Left lung (tissue), 10 donors: ENCODE results near the gene IKZF4. TPM values are rescaled to one million over a fixed set of nuclear protein-coding genes. Genes with fewer than 3 reads are reported as not detected.
"Not testable (repeated sequence)": the region's sequence is repeated elsewhere in the genome, so short reads cannot be mapped to it uniquely, and the experiment has no call there.

ENCODE experiments used
- ATAC-seq: fragments of 200-7000 bp; cut with Tn5 transposase; one replicate; pipeline ENCODE4 v1.9.1; 2020; ENCODE audit warnings: moderate library complexity
- DNase-seq, 4 donors: peaks; one replicate each; pipeline ENCODE4 v3.0.0-alpha.2; 2013 to 2020
- H3K27ac ChIP-seq, 2 donors: fragments of 200-600 bp; sonication (generic) in 1 of 2; one replicate each; pipeline versions ENCODE4 v1.5.0 to v1.8.0; 2020 to 2021
- H3K27me3 ChIP-seq, 2 donors: fragments of 200-600 bp; sonication (generic) in 1 of 2; one replicate each; pipeline versions ENCODE4 v1.5.0 to v1.8.0; 2020 to 2021
- H3K36me3 ChIP-seq, 2 donors: fragments of 200-600 bp; sonication (generic) in 1 of 2; one replicate each; pipeline versions ENCODE4 v1.5.0 to v1.8.0; 2020 to 2021
- H3K4me1 ChIP-seq, 2 donors: fragments of 200-600 bp; one replicate each; pipeline ENCODE4 v1.8.0; 2021
- H3K4me3 ChIP-seq, 2 donors: fragments of 200-600 bp; sonication (generic) in 1 of 2; one replicate each; pipeline versions ENCODE4 v1.5.0 to v1.8.0; 2020 to 2021; ENCODE audit warnings: mild to moderate bottlenecking in 1 of 2
- H3K9me3 ChIP-seq, 2 donors: fragments of 200-600 bp; sonication (generic) in 1 of 2; one replicate each; pipeline versions ENCODE4 v1.5.0 to v1.8.0; 2020 to 2021
- CTCF ChIP-seq, 2 donors: fragments of 200-600 bp; sonication (generic) in 1 of 2; IDR thresholded peaks; one replicate each; pipeline versions ENCODE4 v1.5.0 to v1.8.0; 2021; ENCODE audit warnings: antibody characterized with exemption in 2 of 2
- intact Hi-C, 2 donors: fragments of 100-400 bp; cut with DNase I; formaldehyde crosslinking; loops; one replicate each; pipeline versions ENCODE4 v1.11.2 to v1.14.2; 2022
- polyA plus RNA-seq, 6 donors: library from polyadenylated mRNA; unstranded; fragments of 120-200 nt; gene quantifications; one replicate each; pipeline ENCODE4 v1.2.1, GENCODE V29; 2013; ENCODE audit not compliant: insufficient read length in 6 of 6
- total RNA-seq, 2 donors: library from RNA; stranded (reverse); fragmentation: NEBNext Ultra II Directional; extraction: Animal tissue kit (Norgen Biotek cat#: 25700); gene quantifications; one replicate each; pipeline ENCODE4 v1.2.1, GENCODE V29; 2021
- donor health status: DM: no; HTN: yes; CAD: no.
- donor health status: DM: no; HTN: no; CAD: no.

The IKZF4 gene
- total and polyA plus RNA-seq, 8 donors = 7.5 to 28.3 (median 23.4) TPM

GRCh38 chr12:56071648-56072047 is 50.8 kb downstream of the IKZF4 start:
- Histone ChIP-seq H3K9me3 (no peaks in the 10 kb centered on the region), H3K27me3 (no peaks in the 10 kb centered on the region), H3K4me1 (no peaks in the 10 kb centered on the region), H3K4me3 (no peak overlapping the region), H3K36me3 (no peaks in the 10 kb centered on the region), H3K27ac (no peak overlapping the region)
- ATAC-seq (no peak), DNase-seq (no peak)
- intact Hi-C loops = no loop called here
- no peak for TF ChIP-seq CTCF (IDR thresholded peaks at IDR 0.05)

GRCh38 chr12:56074396-56074795 is 53.6 kb downstream of the IKZF4 start:
- no peak overlapping the region for H3K4me3 ChIP-seq
- H3K4me1 ChIP-seq = peaks cover 0 to 11% of the 10 kb centered on the region in 2 donors
- intact Hi-C loops = no loop called here
- H3K36me3 ChIP-seq = no peaks in the 10 kb centered on the region
- H3K27ac ChIP-seq = no peak overlapping the region
- ATAC-seq = no peak
- no peak for DNase-seq
- peaks cover 0 to 8% of the 10 kb centered on the region in 2 donors for H3K27me3 ChIP-seq
- H3K9me3 ChIP-seq = no peaks in the 10 kb centered on the region
- no peak for TF ChIP-seq CTCF (IDR thresholded peaks at IDR 0.05)

- H3K36me3 ChIP-seq, intact Hi-C loops, H3K4me3 ChIP-seq, ATAC-seq, H3K9me3 ChIP-seq, DNase-seq, H3K27ac ChIP-seq: not testable (repeated sequence)
- Histone ChIP-seq H3K4me1 (peaks cover 0 to 25% of the 10 kb centered on the region in 2 donors), H3K27me3 (peaks cover 0 to 41% of the 10 kb centered on the region in 2 donors)
These were observed 57.1 kb downstream of the IKZF4 start for GRCh38 chr12:56077966-56078365.

- intact Hi-C loops = no loop called here
- H3K27ac ChIP-seq = peak overlapping the region; percentile 82 to 85
These were observed 57.6 kb downstream of the IKZF4 start for GRCh38 chr12:56078427-56078826.

GRCh38 chr12:56078931-56079722 is 58.3 kb downstream of the IKZF4 start:
- peaks cover 0 to 25% of the 10 kb centered on the region in 2 donors for H3K4me1 ChIP-seq

More at GRCh38 chr12:56078427-56078826, 57.6 kb downstream of the IKZF4 start:
- TF ChIP-seq CTCF (IDR thresholded peaks at IDR 0.05) = no peak
- DNase-seq (no peak), ATAC-seq (no peak)
- peaks cover 0 to 44% of the 10 kb centered on the region in 2 donors for H3K27me3 ChIP-seq
- H3K9me3 ChIP-seq = no peaks in the 10 kb centered on the region
- H3K4me3 ChIP-seq = no peak overlapping the region
- H3K36me3 ChIP-seq = no peaks in the 10 kb centered on the region
- peaks cover 0 to 25% of the 10 kb centered on the region in 2 donors for H3K4me1 ChIP-seq

More at GRCh38 chr12:56078931-56079722, 58.3 kb downstream of the IKZF4 start:
- peak; percentile 68 to 96 (median 85) for DNase-seq
- Histone ChIP-seq H3K36me3 (no peaks in the 10 kb centered on the region), H3K27me3 (peaks cover 0 to 44% of the 10 kb centered on the region in 2 donors), H3K27ac (peak overlapping the region; percentile 82 to 85), H3K9me3 (no peaks in the 10 kb centered on the region), H3K4me3 (peak overlapping the region; percentile 41 to 55)
- peak; percentile 68 to 77 for TF ChIP-seq CTCF (IDR thresholded peaks at IDR 0.05)
- intact Hi-C loops = no loop called here
- ATAC-seq = peak; percentile 84
